ENCODE results near the gene TSPAN18. TPM values are rescaled to one million over a fixed set of nuclear protein-coding genes. Genes with fewer than 3 reads are reported as not detected.

Gene TSPAN18
- total and polyA plus RNA-seq, 11 donors: 40.0 to 151 (median 74.9) TPM

GRCh38 chr11:44835296-44835695, 108.5 kb downstream of the TSPAN18 start:
- peaks cover 0 to 56% (median 24%) of the 10 kb centered on the region in 12 donors for H3K4me1 ChIP-seq

GRCh38 chr11:44835938-44836337, 109.2 kb downstream of the TSPAN18 start:
- H3K4me3 ChIP-seq: no peak overlapping the region
- H3K27ac ChIP-seq: no peak overlapping the region
- no peaks in the 10 kb centered on the region for H3K36me3 ChIP-seq
- no peak for TF ChIP-seq POLR2A (IDR thresholded peaks at IDR 0.05)
- no peak for TF ChIP-seq CTCF (IDR thresholded peaks at IDR 0.05)
- ATAC-seq (no peak), DNase-seq (no peak)
- intact Hi-C loops (cut with DNase I): loop anchor here in 2 of 10 donors (2.0 to 5.0 kb wide), 2 partner anchors 13 to 56 kb away; no protein-coding TSS in a partner anchor
- peaks cover 0 to 56% (median 24%) of the 10 kb centered on the region in 12 donors for H3K4me1 ChIP-seq
- H3K27me3 ChIP-seq: no peaks in the 10 kb centered on the region
- WGBS, 4 donors: 55 to 70% (median 62%) methylated on average over 4 of the region's 4 CpGs
- peaks cover 0 to 6% (median 0%) of the 10 kb centered on the region in 12 donors for H3K9me3 ChIP-seq

More at GRCh38 chr11:44835296-44835695, 108.5 kb downstream of the TSPAN18 start:
- ATAC-seq: peak in 1 of 4 donors; percentile 13
- WGBS, 4 donors: 77 to 82% (median 79%) methylated on average over 4 of the region's 4 CpGs
- TF ChIP-seq CTCF (IDR thresholded peaks at IDR 0.05): no peak
- no peak for TF ChIP-seq POLR2A (IDR thresholded peaks at IDR 0.05)
- no peaks in the 10 kb centered on the region for H3K36me3 ChIP-seq
- peak overlapping the region in 2 of 12 donors; percentile 9 to 80 for H3K27ac ChIP-seq
- no peak for DNase-seq
- no peak overlapping the region for H3K4me3 ChIP-seq
- H3K9me3 ChIP-seq: peaks cover 0 to 6% (median 0%) of the 10 kb centered on the region in 12 donors
- intact Hi-C loops (cut with DNase I): loop anchor here in 2 of 10 donors (2.0 to 5.0 kb wide), 2 partner anchors 14 to 57 kb away; no protein-coding TSS in a partner anchor
- no peaks in the 10 kb centered on the region for H3K27me3 ChIP-seq

GRCh38 chr11:44837661-44838060, 110.9 kb downstream of the TSPAN18 start:
- Histone ChIP-seq H3K4me3 (no peak overlapping the region), H3K36me3 (no peaks in the 10 kb centered on the region), H3K9me3 (peaks cover 0 to 6% (median 0%) of the 10 kb centered on the region in 12 donors), H3K4me1 (peaks cover 0 to 46% (median 24%) of the 10 kb centered on the region in 12 donors), H3K27ac (no peak overlapping the region), H3K27me3 (no peaks in the 10 kb centered on the region)
- DNase-seq: no peak
- 93 to 100% (median 97%) methylated on average over 1 of the region's 1 CpG for WGBS, 4 donors
- ATAC-seq: no peak
- intact Hi-C loops (cut with DNase I): loop anchor here in 1 of 10 donors (5.0 kb wide), 1 partner anchor 55 kb away; no protein-coding TSS in a partner anchor
- TF ChIP-seq POLR2A (IDR thresholded peaks at IDR 0.05) (no peak), CTCF (IDR thresholded peaks at IDR 0.05) (no peak)

- ATAC-seq: peak in 1 of 4 donors; percentile 14
- intact Hi-C loops (cut with DNase I): loop anchor here in 1 of 10 donors (5.0 kb wide), 1 partner anchor 53 kb away; no protein-coding TSS in a partner anchor
Observed at GRCh38 chr11:44839458-44840084, 112.8 kb downstream of the TSPAN18 start.

More at GRCh38 chr11:44839458-44840084, 112.8 kb downstream of the TSPAN18 start:
- 64 to 87% (median 80%) methylated on average over 4 to 6 of the region's 6 CpGs for WGBS, 4 donors
- DNase-seq: no peak
- TF ChIP-seq CTCF (IDR thresholded peaks at IDR 0.05) (no peak), POLR2A (IDR thresholded peaks at IDR 0.05) (no peak)
- peaks cover 0 to 12% (median 0%) of the 10 kb centered on the region in 12 donors for H3K9me3 ChIP-seq
- H3K4me1 ChIP-seq: peaks cover 0 to 30% (median 15%) of the 10 kb centered on the region in 12 donors
- H3K27ac ChIP-seq: no peak overlapping the region
- peaks cover 0 to 2% (median 0%) of the 10 kb centered on the region in 9 donors for H3K36me3 ChIP-seq
- H3K4me3 ChIP-seq: no peak overlapping the region
- H3K27me3 ChIP-seq: no peaks in the 10 kb centered on the region
